Bone marrow (tissue), 2 donors: ENCODE results near the gene PCDHGA10.
"Not testable (repeated sequence)": the region's sequence is repeated elsewhere in the genome, so short reads cannot be mapped to it uniquely, and the experiment has no call there.

Experiments
- DNase-seq, 2 donors: peaks; one replicate each; lab custom pipeline; 2025; lab: John Stamatoyannopoulos, UW

The PCDHGA10 gene

DNA sequence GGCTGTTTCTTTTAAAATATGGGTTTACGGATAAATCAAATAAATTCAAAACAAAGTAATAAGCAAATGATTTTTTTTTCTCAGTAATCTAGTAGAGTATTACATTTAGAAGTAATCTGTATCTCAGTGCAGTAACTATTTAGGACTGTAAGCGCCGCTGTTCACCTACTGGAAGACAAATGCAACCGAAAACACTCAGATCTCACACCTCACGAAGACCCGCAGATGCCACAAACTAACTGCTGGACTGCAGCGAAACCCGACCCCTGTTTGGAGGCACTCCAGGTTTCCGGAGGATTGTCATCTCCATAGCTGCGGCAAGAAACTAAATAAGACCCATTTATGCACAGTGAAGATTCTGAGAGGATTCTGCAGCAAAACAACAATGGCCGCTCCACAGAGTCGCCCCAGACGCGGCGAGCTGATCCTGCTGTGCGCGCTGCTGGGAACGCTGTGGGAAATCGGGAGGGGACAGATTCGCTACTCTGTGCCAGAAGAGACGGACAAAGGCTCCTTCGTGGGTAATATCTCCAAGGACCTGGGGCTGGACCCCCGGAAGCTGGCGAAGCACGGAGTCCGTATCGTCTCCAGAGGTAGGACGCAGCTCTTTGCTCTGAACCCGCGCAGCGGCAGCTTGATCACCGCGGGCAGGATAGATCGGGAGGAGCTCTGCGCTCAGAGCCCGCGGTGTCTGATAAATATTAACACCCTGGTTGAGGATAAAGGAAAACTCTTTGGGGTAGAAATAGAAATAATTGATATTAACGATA lies 20.2 kb upstream of the PCDHGA10 start, which contains the start of gene PCDHGA8:
Gene PCDHGA8 (plus strand): TSS at position 205 of the 770 bp plus-strand sequence. CDS start 181 bp downstream, at position 386.
- DNase-seq: no peak

- DNase-seq: no peak
Measured at GRCh38 chr5:141393267-141393666, 19.5 kb upstream of the PCDHGA10 start.

GRCh38 chr5:141394401-141395187 lies 18.2 kb upstream of the PCDHGA10 start:
- not testable (repeated sequence) for DNase-seq

- DNase-seq: not testable (repeated sequence)
Measured at GRCh38 chr5:141397756-141398551, 14.8 kb upstream of the PCDHGA10 start, which contains the start of gene PCDHGB5. PCDHGB5 (plus strand) TSS chr5:141397947; CDS start chr5:141398128, 181 bp downstream.

GRCh38 chr5:141398608-141399007 lies 14.2 kb upstream of the PCDHGA10 start:
- no peak for DNase-seq

- DNase-seq: no peak
Measured at GRCh38 chr5:141399555-141400258, 13.1 kb upstream of the PCDHGA10 start.

GRCh38 chr5:141402553-141403243 lies 10.1 kb upstream of the PCDHGA10 start, which contains the start of gene PCDHGA9:
PCDHGA9 (plus strand) TSS chr5:141402778; CDS start chr5:141402953, 175 bp downstream.
- DNase-seq: no peak

DNA sequence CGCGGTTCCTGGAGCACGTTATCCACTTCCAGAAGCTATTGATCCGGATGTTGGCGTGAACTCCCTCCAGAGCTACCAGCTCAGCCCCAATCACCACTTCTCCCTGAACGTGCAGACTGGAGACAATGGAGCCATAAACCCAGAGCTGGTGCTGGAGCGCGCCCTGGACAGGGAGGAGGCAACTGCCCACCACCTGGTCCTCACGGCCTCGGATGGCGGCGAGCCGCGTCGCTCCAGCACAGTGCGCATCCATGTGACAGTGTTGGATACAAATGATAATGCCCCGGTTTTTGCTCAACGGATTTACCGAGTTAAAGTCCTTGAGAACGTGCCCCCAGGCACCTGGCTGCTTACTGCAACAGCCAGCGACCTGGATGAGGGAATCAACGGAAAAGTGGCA lies 9.4 kb upstream of the PCDHGA10 start:
- no peak for DNase-seq

DNA sequence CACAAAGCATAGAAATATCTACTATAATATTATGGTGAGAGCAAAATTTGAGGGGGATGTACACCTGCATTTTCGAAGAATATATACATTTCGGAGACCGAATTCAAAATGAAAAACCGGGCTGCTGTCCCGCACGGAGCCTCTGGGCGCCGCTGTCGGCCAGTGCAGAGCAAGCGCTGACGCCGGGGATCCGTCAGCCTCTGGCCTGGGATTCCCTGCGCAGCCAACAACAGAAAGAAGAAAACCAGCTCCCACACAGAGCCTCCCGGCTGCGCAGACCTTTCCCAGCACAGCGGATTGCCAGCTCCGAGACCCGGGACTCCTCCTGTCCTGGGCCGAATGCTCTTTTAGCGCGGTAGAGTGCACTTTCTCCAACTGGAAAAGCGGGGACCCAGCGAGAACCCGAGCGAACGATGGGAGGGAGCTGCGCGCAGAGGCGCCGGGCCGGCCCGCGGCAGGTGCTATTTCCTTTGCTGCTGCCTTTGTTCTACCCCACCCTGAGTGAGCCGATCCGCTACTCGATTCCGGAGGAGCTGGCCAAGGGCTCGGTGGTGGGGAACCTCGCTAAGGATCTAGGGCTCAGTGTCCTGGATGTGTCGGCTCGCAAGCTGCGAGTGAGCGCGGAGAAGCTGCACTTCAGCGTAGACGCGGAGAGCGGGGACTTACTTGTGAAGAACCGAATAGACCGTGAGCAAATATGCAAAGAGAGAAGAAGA lies 4.8 kb upstream of the PCDHGA10 start, which contains the start of gene PCDHGB6:
Gene PCDHGB6 (plus strand): TSS at position 232 of the 716 bp plus-strand sequence. CDS start 182 bp downstream, at position 414.
- DNase-seq: not testable (repeated sequence)

- no peak for DNase-seq
Measured at GRCh38 chr5:141409598-141410306, 3.0 kb upstream of the PCDHGA10 start.

GRCh38 chr5:141411575-141411974 lies 1.2 kb upstream of the PCDHGA10 start:
- DNase-seq: no peak

DNA sequence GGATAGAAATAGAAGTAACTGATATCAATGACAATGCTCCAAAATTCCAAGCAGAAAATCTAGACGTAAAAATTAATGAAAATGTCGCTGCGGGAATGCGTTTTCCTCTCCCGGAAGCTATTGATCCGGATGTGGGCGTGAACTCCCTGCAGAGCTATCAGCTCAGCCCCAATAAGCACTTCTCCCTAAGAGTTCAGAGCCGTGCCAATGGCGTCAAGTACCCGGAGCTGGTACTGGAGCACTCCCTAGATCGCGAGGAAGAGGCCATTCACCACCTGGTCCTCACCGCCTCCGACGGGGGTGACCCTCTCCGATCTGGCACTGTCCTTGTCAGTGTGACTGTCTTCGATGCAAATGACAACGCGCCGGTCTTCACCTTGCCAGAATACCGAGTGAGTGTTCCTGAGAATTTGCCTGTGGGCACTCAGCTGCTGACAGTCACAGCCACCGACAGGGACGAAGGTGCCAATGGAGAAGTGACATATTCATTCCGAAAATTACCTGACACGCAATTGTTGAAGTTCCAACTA lies 818 bp downstream of the PCDHGA10 start:
- DNase-seq: no peak

DNA sequence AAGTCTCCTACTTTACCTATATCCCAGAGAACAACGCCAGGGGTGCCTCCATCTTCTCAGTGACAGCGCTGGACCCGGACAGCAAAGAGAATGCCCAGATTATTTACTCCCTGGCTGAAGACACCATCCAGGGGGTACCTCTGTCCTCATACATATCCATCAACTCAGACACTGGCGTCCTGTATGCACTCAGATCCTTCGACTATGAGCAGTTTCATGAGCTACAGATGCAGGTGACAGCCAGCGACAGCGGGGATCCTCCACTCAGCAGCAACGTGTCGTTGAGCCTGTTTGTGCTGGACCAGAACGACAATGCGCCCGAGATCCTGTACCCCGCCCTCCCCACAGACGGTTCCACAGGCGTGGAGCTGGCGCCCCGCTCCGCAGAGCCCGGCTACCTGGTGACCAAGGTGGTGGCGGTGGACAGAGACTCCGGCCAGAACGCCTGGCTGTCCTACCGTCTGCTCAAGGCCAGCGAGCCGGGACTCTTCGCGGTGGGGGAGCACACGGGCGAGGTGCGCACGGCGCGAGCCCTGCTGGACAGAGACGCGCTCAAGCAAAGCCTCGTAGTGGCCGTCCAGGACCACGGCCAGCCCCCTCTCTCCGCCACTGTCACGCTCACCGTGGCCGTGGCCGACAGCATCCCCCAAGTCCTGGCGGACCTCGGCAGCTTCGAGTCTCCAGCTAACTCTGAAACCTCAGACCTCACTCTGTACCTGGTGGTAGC lies 1.9 kb downstream of the PCDHGA10 start:
- not testable (repeated sequence) for DNase-seq

DNA sequence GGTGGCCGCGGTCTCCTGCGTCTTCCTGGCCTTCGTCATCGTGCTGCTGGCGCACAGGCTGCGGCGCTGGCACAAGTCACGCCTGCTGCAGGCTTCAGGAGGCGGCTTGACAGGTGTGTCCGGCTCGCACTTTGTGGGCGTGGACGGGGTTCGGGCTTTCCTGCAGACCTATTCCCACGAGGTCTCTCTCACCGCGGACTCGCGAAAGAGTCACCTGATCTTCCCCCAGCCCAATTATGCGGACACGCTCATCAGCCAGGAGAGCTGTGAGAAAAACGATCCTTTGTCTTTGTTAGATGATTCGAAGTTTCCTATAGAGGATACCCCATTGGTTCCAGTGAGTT lies 2.5 kb downstream of the PCDHGA10 start:
- DNase-seq: not testable (repeated sequence)

GRCh38 chr5:141417494-141418172 lies 4.8 kb downstream of the PCDHGA10 start, which contains the start of gene PCDHGB7:
PCDHGB7 (plus strand) TSS chr5:141417677; CDS start chr5:141417860, 183 bp downstream.
- peak in 1 of 2 donors; percentile 38 for DNase-seq

GRCh38 chr5:141419074-141419880 lies 6.5 kb downstream of the PCDHGA10 start:
- DNase-seq: no peak
